ENCODE measurements around the gene TAF7. TPM values are rescaled to one million over a fixed set of nuclear protein-coding genes. Genes with fewer than 3 reads are reported as not detected.

TAF7 gene
- total RNA-seq, 1 experiment from 2014 or later, result 81.3 TPM

GRCh38 chr5:141313711-141314110 lies 6.9 kb downstream of the TAF7 start:
- POLR2A ChIA-PET, result no interaction called here
- no TSS peak for BruUV-seq (replicated peaks)
- H3K9me3 Mint-ChIP-seq (ENCODE audit: unreplicated experiment), result peaks cover 58% of the 10 kb centered on the region
- no peak overlapping the region for H3K4me3 Mint-ChIP-seq (ENCODE audit: unreplicated experiment)
- H3K27me3 Mint-ChIP-seq (ENCODE audit: insufficient read depth, unreplicated experiment), result no peaks in the 10 kb centered on the region
- no peak for DNase-seq (ENCODE audit: unreplicated experiment)
- H3K27ac Mint-ChIP-seq (ENCODE audit: low read depth, unreplicated experiment), result no peak overlapping the region
- peaks cover 66% of the 10 kb centered on the region for H3K36me3 Mint-ChIP-seq (ENCODE audit: insufficient read depth, unreplicated experiment)
- no peaks in the 10 kb centered on the region for H3K4me1 Mint-ChIP-seq (ENCODE audit: insufficient read depth, unreplicated experiment)
- CTCF ChIA-PET, result interaction anchor here (0.6 kb wide), 1 partner anchor 211 kb away, joined by 3 read pairs; no protein-coding TSS in a partner anchor
- no peak for TF ChIP-seq CTCF (IDR thresholded peaks at IDR 0.05; ENCODE audit: unreplicated experiment)
- intact Hi-C loops (cut with micrococcal nuclease), result no loop called here

- POLR2A ChIA-PET, result no interaction called here
- H3K4me3 Mint-ChIP-seq (ENCODE audit: unreplicated experiment), result no peak overlapping the region
- no peak for DNase-seq (ENCODE audit: unreplicated experiment)
- H3K4me1 Mint-ChIP-seq (ENCODE audit: insufficient read depth, unreplicated experiment), result no peaks in the 10 kb centered on the region
- CTCF ChIA-PET, result interaction anchor here (0.6 to 1.9 kb wide), 3 partner anchors 13 to 420 kb away, joined by 3 to 7 read pairs (median 5); partner anchors contain the start of gene TAF7
- TF ChIP-seq CTCF (IDR thresholded peaks at IDR 0.05; ENCODE audit: unreplicated experiment), result no peak
- BruUV-seq (replicated peaks), result no TSS peak
- intact Hi-C loops (cut with micrococcal nuclease), result no loop called here
- H3K9me3 Mint-ChIP-seq (ENCODE audit: unreplicated experiment), result peaks cover 45% of the 10 kb centered on the region
- no peak overlapping the region for H3K27ac Mint-ChIP-seq (ENCODE audit: low read depth, unreplicated experiment)
- no peaks in the 10 kb centered on the region for H3K27me3 Mint-ChIP-seq (ENCODE audit: insufficient read depth, unreplicated experiment)
- H3K36me3 Mint-ChIP-seq (ENCODE audit: insufficient read depth, unreplicated experiment), result peaks cover 10% of the 10 kb centered on the region
These were observed 14.0 kb downstream of the TAF7 start for GRCh38 chr5:141306630-141307029.

GRCh38 chr5:141303756-141304155 lies 16.8 kb downstream of the TAF7 start, which contains the start of gene SLC25A2:
Gene SLC25A2, minus strand, starts transcription at chr5:141304049. Its CDS starts 184 bp downstream, at chr5:141303865.
- Mint-ChIP-seq H3K4me1 (ENCODE audit: insufficient read depth, unreplicated experiment) (no peaks in the 10 kb centered on the region), H3K36me3 (ENCODE audit: insufficient read depth, unreplicated experiment) (peaks cover 5% of the 10 kb centered on the region), H3K4me3 (ENCODE audit: unreplicated experiment) (no peak within 1 kb of the TSS), H3K27ac (ENCODE audit: low read depth, unreplicated experiment) (no peak within 1 kb of the TSS), H3K27me3 (ENCODE audit: insufficient read depth, unreplicated experiment) (no peaks in the 10 kb centered on the region), H3K9me3 (ENCODE audit: unreplicated experiment) (peaks cover 32% of the 10 kb centered on the region)
- ChIA-PET POLR2A (no interaction called here), CTCF (interaction anchor here (1.7 kb wide), 1 partner anchor 16 kb away, joined by 11 read pairs; the partner anchor contains the start of gene TAF7)
- TF ChIP-seq CTCF (IDR thresholded peaks at IDR 0.05; ENCODE audit: unreplicated experiment), result no peak
- intact Hi-C loops (cut with micrococcal nuclease), result no loop called here
- no peak for DNase-seq (ENCODE audit: unreplicated experiment)
- no TSS peak for BruUV-seq (replicated peaks)

GRCh38 chr5:141298376-141298775 lies 22.2 kb downstream of the TAF7 start:
- DNase-seq (ENCODE audit: unreplicated experiment), result no peak
- no peaks in the 10 kb centered on the region for H3K27me3 Mint-ChIP-seq (ENCODE audit: insufficient read depth, unreplicated experiment)
- no peaks in the 10 kb centered on the region for H3K36me3 Mint-ChIP-seq (ENCODE audit: insufficient read depth, unreplicated experiment)
- no peaks in the 10 kb centered on the region for H3K4me1 Mint-ChIP-seq (ENCODE audit: insufficient read depth, unreplicated experiment)
- no peak overlapping the region for H3K27ac Mint-ChIP-seq (ENCODE audit: low read depth, unreplicated experiment)
- CTCF ChIA-PET, result interaction anchor here (1.3 to 1.8 kb wide), 2 partner anchors 21 to 23 kb away, joined by 3 to 7 read pairs; partner anchors contain the start of gene TAF7
- POLR2A ChIA-PET, result interaction anchor here (0.6 to 2.0 kb wide), 2 partner anchors 22 to 501 kb away, joined by 4 to 9 read pairs; partner anchors contain the start of gene TAF7
- intact Hi-C loops (cut with micrococcal nuclease), result no loop called here
- no peak for TF ChIP-seq CTCF (IDR thresholded peaks at IDR 0.05; ENCODE audit: unreplicated experiment)
- no peak overlapping the region for H3K4me3 Mint-ChIP-seq (ENCODE audit: unreplicated experiment)
- peaks cover 40% of the 10 kb centered on the region for H3K9me3 Mint-ChIP-seq (ENCODE audit: unreplicated experiment)
- no TSS peak for BruUV-seq (replicated peaks)
